Measurements from ENCODE around the gene TKT.
A peak's percentile ranks its signal among the peaks of the same experiment; 100 is the strongest.
"Not testable (repeated sequence)": the region's sequence is repeated elsewhere in the genome, so short reads cannot be mapped to it uniquely, and the experiment has no call there.

TKT gene, protein sequence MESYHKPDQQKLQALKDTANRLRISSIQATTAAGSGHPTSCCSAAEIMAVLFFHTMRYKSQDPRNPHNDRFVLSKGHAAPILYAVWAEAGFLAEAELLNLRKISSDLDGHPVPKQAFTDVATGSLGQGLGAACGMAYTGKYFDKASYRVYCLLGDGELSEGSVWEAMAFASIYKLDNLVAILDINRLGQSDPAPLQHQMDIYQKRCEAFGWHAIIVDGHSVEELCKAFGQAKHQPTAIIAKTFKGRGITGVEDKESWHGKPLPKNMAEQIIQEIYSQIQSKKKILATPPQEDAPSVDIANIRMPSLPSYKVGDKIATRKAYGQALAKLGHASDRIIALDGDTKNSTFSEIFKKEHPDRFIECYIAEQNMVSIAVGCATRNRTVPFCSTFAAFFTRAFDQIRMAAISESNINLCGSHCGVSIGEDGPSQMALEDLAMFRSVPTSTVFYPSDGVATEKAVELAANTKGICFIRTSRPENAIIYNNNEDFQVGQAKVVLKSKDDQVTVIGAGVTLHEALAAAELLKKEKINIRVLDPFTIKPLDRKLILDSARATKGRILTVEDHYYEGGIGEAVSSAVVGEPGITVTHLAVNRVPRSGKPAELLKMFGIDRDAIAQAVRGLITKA

DNA sequence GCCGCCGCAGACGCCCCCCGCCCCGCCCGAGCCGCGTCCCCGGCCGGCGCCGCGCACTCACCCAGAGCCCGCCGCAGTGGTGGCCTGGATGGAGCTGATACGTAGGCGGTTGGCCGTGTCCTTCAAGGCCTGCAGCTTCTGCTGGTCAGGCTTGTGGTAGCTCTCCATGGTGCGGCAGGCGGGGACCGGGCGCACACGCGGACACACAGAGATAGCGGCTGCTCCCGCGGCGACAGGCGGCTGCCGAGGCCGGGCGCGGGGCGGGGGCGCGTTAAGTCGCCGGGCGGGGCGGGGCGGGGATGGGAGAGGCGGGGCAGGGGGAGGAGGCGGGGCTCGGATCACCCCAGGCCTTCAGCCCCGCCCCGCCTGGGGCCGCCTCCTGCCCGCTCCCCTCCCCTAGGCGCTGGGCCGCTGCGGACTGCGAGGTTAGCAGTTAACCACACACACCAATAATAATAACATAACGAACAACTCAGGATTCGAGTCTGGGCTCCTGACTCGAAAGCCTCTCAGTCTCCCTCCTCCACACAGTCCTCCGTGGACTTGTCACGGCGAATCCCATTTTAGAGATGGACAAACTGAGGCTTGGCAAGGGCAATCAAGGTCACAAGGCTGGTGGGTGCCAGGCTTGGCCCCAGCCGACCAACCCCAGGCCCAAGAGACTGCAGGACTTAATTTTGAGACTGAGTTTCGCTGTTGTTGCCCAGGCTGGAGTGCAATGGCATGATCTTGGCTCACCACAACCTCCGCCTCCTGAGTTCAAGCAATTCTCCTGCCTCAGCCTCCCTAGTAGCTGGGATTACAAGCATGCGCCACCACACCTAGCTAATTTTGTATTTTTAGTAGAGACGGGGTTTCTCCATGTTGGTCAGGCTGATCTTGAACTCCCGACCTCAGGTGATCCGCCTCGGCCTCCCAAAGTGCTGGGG is at the start of gene TKT:
TKT (minus strand) TSS at position 248 of the 929 bp plus-strand sequence; CDS start at position 168, 80 bp downstream.
- peak; percentile 55 for DNase-seq (ENCODE audit: low read depth in 2 of 2)

DNA sequence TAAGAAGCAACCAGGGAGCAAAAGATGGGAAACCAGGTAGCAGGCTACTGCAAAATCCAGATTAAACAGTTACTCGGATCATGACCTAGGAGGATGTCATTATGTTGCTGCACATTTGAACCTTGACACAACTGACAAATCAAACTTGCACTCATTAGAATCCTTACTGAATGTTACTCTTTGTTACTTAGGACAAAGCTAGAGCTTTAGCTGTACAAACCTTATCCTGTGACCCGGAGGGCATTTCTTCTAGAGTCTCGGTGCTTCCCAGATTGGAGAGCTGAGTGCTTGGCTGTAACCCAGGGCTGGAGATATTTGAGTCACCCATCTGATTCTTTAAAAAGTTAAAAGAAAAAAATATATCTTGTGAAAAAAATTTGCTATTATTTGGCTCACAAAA is 48.1 kb upstream of the TKT start:
- no peak for DNase-seq (ENCODE audit: low read depth in 2 of 2)

DNA sequence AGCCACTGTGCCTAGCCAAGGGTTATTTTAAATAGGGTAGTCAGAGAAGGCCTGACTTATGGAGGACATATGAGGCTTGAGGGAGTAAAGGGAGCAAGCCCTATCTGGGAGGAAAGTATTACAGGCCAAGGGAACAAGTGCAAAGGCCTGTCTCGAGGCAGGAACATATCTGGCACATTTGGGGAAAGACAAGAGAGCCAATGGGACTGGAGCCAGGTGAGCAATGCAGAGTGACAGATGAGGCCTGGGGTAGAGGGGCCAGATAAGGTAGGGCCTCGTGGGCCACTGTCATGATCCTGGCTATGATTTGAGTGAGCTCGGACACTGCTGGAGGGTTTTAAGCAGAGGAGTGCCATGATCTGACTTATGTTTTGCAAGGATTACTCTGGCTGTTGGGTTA is 47.7 kb upstream of the TKT start:
- no peak for DNase-seq (ENCODE audit: low read depth in 2 of 2)

DNA sequence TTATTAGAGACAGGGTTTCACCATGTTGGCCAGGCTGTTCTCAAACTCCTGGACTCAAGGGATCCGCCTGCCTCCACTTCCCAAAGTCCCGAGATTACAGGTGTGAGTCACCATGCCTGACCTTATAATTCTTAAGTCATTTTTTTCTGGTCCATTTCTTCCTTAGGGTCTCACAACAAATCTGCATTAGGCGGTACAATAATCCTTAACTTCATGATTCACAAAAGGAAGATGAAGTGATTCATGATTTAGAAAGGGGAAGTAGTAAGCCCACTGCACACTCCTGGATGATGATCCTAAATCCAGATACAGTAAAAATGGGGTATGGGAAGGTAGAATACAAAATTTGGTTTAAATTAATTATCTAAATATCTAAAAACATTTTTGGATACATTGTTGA is 45.0 kb upstream of the TKT start:
- no peak for DNase-seq (ENCODE audit: low read depth in 2 of 2)

DNA sequence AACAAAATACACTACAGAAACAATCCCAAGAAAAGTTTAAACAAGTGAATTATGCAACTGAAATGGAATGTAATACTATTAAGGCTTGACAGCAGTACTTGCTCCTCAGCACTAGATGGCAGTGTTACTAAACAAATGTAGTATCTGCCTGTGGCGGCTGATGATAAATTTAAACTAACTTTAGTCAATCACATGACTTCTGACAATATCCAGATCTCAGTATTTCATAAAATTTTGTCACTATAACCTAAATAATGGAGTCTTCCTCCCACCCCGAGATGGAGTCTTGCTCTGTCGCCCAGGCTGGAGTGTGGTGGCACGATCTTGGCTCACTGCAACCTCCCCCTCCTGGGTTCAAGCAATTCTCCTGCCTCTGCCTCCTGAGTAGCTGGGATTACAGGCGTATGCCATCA is 43.8 kb upstream of the TKT start:
- peak; percentile 13 to 21 for DNase-seq (ENCODE audit: low read depth in 2 of 2)

DNA sequence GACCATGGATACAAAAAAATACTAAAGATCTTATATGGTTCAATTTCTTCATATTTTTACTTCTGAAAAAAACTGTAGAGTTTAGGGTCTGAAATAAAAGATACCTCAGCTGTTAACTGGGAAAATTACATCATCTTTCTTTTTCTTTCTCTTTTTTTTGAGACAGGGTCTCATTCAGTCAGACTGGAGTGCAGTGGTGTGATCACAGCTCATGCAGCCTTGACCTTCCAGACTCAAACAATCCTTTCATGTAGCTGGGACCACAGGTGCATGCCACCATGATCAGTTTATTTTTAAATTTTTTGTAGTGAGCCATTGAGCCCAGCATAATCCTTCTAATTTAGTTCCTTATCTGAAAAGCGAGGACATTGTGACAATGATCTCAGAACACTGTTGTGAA is 39.6 kb upstream of the TKT start:
- DNase-seq (ENCODE audit: low read depth in 2 of 2) = no peak

DNA sequence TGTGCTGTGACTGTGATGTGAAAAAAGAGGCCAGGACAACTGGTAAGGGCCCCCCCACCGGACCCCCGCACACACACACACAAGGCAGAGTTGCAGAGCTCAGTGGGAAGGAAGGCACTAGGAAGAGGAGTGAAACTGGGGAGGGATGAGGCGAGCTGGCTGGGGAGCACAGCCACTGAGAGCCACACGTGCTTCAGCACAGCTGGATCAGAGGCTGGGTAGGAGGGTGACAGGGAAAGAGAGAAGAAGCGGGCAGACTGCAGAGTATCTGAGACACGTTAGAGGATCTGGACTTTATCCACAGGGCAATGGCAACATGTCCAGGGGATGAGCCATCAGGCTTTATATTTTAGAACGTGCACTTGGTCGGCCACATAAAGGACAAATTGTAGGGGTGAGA is 38.0 kb upstream of the TKT start:
- no peak for DNase-seq (ENCODE audit: low read depth in 2 of 2)

DNA sequence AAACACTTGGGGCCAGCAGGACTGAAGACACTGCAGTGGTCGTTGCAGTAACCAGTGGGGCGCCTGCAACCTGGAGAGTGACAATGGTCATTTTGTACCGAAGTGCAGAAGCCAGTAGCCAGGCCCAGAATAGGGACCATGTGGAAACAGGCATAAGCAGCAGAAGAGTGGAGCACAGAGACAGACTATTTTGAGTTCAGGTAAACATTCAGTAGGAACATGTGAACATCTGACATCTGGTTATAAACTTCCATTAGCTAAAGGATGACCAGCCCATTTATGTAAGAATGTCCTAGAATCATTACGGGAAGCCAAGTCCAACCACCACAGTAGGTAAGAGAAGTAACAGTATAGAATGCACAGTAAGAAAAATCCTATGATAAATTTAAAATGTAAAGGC is 32.4 kb upstream of the TKT start:
- no peak for DNase-seq (ENCODE audit: low read depth in 2 of 2)

DNA sequence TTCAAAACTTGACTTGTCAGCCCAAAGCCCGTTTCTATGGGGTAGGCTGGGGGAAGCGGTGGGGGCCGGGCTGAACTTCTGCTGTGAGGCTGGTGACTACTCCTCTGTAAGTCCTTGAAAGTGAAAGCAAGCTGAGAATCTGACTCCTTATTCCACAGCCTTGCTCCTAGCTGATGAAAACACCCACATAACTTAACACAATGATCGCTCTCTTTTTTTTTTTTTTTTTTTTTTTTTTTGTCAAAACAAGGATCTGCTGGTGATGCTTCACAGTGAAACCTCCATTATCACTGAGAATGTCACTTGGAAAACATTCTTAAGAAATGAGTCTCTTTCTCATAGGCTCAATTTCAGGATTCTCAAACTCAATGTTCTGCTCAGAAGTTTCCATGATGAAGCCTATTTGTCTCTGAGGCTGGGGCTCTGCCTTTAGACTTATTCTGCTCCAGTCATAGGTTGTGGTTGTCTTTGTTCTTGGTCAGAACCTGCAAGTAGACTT is 31.4 kb upstream of the TKT start:
- DNase-seq (ENCODE audit: low read depth in 2 of 2) = no peak

DNA sequence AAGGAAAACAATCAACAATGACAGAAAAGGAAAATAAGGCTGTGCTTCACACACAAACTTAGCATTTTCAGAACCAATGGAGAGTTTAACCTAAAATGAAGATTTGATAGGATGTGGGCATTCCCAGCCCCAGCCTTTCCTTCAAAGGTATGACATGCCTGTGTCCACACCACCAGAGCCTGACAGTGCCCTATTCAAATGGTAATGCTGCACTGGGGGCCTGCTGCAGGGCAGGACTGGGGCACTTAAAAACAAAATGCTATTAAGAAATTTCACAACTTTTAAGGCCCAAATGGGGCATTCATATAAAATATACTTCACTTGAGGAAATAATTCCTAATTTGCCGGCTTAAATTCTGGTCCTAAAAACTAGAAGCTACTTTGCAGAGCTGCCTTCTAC is 30.9 kb upstream of the TKT start:
- DNase-seq (ENCODE audit: low read depth in 2 of 2) = no peak

DNA sequence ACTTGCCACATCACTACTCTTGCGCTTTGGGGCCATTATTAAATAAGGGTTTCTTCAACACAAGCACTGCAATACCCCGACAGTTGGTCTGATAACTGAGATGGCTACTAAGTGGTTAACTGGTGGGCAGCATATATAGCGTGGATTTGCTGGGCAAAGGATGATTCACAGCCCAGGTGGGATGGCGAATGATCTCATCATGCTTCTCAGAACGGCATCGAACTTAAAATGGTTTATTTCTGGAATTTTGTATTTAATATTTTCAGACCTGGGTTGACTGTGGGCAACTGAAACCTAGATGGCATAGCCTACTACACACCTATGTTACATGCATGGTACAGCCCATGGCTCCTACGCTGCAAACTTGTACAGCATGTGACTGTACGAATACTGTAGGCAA is 26.8 kb upstream of the TKT start:
- DNase-seq (ENCODE audit: low read depth in 2 of 2) = no peak

DNA sequence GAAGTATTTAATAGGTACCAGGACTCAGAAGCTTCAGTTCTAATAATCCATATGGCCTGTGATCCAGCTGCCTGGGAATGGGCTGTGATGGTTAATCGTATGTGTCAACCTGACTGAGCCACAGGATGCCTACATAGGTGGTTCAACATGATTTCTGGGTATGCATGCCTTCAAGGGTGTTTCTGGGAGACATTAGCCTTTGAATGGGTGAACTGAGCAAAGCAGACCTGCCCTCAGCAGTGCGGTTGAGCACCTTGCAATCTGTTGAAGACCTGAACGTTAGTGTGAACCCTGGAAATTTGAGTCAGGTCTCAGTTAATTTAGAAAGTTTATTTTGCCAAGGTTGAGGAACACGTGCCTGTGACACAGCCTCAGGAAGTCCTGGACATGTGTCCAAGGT is 22.8 kb upstream of the TKT start:
- no peak for DNase-seq (ENCODE audit: low read depth in 2 of 2)

DNA sequence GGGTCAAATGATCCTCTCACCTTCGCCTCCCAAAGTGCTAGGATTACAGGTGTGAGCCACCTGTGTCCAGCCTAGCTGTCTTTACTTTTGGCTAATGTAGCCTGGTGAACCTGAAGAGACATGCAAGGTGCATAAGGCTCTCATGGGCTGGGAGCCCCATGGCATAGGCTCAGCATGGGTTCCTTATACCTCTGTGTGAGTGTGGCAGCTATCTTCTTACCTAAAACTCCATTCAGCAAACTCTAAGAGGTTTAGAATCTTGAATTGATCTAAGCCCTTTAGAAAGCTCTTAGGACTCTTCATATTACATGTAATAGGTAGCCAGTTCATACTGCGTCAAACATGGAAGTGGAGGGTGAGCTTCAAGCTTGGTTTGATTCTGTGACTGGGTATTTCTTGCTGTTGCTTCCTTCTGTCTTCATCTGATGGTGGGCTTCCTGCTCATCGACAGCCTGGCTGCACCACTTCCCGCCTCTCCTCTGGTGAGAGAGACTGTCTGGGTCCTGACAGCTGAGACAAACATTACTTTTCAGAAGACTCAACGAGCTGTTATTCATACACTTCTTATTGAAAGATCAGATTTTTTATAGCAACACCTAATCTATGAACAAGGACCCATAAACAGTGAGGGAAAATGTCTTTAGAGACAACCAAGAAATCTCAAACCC is 19.2 kb upstream of the TKT start:
- DNase-seq (ENCODE audit: low read depth in 2 of 2) = no peak

DNA sequence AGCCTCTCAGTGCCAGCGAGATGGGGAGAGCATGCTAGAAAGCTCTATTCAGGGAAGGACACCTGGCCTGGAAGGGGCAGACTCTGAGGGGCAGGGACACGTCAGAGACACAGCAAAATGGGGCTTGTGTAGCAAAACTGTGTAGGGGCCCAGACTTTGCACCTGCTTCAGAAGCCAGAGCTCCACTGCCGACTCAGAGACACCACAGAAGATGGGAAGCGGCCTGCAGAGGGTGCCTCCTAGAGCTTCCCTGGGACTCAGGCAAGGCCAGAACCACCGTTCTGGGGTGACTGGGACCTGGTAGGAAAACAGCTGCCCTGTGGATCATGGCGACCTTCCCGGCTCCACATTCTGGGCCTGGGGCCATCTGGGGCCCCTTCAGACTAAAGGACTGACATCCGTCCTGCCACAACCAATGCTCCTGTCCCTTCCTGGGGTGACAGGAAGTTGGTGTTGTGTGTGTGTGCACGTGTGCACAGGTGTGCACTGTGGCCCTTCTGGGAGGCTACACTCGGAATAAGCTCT is 17.4 kb upstream of the TKT start:
- DNase-seq (ENCODE audit: low read depth in 2 of 2) = no peak

DNA sequence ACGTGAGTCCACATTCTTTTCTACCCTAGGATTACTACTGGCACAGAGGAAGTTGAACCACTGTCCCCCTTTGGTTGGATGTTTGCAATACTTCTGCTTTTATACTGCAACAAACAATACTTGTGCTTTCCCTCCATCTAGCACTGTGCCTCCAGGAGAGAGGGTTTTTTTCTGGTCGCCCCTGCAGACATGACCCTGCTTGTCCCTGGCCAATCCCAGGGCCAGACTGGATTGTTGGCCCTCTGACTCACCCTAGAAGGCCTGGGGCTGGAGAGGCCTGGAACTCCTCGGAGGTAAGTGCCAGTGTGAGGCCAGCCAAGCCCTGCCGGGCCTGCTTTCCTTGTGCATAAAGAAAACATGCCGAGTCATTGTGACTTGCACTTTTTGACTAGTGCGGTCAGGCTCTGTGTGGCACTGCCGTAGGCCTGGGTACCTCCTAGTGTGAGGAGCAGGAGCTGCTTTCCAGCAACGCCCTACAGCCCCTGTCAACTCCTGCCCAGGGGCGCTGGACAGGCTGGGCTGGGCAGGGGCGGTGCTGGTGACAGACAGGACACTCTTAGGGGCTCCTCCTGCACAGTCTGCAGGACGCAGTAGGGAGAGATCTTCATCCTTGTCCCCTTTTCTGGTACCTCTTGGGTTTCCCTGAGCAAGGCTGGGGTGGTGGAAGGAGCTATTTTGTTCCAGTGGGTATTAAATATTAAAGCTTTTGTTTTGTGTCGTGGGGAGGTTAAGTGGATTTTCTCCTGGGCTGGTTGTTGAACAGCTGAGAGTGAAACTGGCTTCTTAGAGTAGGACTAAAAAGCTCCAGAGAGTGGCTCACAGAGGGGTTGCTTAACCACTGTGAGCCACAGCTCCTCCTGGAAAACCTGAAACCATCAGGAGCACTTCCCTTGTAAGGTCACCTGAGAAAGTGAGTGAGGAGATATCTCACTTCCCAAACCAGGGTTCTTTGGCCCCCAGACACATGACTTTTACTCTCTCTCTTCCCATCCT is 14.4 kb upstream of the TKT start:
- DNase-seq (ENCODE audit: low read depth in 2 of 2) = peak; percentile 75 to 76

DNA sequence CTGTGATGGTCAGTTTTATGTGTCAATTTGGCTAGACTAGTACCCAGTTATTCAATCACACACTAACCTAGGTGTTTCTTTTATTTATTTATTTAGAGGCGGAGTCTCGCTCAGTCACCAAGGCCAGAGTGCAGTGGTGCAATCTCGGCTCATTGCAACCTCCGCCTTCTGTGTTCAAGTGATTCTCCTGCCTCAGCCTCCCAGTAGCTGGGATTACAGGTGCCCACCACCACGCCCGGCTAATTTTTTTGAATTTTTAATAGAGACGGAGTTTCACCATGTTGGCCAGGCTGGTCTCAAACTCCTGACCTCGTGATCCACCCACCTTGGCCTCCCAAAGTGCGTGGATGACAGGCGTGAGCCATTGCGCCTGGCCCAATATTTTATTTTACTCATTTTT is 13.4 kb upstream of the TKT start:
- not testable (repeated sequence) for DNase-seq (ENCODE audit: low read depth in 2 of 2)

DNA sequence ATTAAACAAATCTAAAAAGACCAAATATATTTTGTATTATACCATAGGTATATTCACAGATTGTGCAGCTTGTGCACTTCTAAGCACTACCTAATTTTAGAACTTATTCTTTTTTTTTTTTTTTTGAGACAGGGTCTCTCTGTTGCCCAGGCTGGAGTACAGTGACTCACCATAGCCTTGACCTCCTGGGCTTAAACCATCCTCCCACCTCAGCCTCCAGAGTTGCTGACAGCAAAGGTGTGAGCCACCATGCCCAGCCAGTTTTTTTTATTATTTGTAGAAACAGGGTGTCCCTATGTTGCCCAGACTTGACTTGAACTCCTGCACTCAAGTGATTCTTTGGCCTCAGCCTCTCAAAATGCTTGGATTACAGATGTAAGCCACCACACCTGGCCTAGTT is 11.9 kb upstream of the TKT start:
- DNase-seq (ENCODE audit: low read depth in 2 of 2) = no peak

DNA sequence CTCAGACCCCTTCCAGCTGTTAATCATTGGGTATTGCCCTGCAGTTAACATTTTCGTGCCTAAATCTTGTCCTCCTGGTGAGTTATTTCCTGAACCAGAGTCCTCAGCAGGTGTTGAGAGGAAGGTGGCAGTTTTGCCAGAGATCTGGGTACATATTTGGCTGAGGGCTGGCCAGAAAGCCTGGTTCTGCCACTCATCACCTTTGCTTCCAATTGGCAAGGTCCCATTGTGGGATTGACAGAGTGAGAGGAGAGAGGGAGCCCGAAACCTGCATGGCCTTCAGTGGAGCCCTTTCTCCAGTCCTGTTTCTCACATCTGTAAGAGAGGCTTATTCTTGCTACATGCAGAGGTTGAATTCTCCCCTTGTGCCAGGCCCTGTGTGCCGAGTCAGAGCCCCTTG is 8.9 kb upstream of the TKT start:
- no peak for DNase-seq (ENCODE audit: low read depth in 2 of 2)

DNA sequence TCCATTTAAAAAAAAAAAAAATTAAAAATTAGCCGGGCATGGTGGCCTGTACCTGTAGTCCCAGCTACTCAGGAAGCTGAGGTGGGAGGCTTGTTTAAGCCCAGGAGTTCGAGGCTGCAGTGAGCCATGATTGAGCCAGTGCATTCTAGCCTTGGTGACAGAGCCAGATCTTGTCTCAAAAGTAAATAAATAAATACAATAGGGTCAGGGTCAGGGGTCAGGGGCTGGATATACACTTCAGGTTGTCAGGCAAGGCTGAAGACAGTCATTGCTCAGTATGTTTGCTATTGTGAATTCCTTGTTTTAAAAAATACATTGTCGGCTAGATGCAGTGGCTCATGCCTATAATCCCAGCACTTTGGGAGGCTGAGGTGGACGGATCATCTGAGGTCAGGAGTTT is 8.1 kb upstream of the TKT start:
- DNase-seq (ENCODE audit: low read depth in 2 of 2) = no peak

DNA sequence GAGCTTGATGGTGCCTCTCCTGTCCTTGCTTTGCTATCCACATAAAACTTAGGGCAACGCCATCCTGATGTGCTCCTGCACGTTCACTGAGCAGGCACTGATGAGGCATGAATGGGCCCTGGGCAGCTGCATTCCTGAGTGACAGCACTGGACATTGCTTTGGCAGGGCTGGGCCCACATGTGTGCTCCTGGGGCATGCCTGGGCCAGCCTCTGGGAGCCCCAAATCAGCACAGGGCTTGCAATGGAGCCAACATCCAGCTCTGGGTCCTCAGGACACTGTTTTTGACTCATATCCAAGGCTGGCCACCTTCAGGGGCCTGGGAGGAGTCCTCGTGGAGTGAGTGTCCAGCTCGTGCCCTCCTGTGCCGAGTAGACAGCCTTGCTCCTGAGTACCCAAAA is 5.9 kb upstream of the TKT start:
- no peak for DNase-seq (ENCODE audit: low read depth in 2 of 2)

All from fibroblast of skin of left quadriceps (primary cell).